CD4-positive, alpha-beta T cell treated with Interleukin-6 at 100 ng/mL for 8 hours (primary cell): Measurements from ENCODE around the gene GEMIN4.
"Not testable (repeated sequence)": the region's sequence is repeated elsewhere in the genome, so short reads cannot be mapped to it uniquely, and the experiment has no call there.

ENCODE experiments used
- DNase-seq: peaks from one replicate; pipeline ENCODE4 v3.0.0-alpha.2; 2020; ENCODE audit warnings: mixed read lengths, low spot score

GEMIN4 gene

GRCh38 chr17:752002-752619, at the start of gene GEMIN4:
TSS of gene GEMIN4 (minus strand) at chr17:752264. CDS start at chr17:752142, 122 bp downstream.
- DNase-seq: peak; percentile 93

- no peak for DNase-seq
Observed at GRCh38 chr17:801660-802059, 49.6 kb upstream of the GEMIN4 start.

DNA sequence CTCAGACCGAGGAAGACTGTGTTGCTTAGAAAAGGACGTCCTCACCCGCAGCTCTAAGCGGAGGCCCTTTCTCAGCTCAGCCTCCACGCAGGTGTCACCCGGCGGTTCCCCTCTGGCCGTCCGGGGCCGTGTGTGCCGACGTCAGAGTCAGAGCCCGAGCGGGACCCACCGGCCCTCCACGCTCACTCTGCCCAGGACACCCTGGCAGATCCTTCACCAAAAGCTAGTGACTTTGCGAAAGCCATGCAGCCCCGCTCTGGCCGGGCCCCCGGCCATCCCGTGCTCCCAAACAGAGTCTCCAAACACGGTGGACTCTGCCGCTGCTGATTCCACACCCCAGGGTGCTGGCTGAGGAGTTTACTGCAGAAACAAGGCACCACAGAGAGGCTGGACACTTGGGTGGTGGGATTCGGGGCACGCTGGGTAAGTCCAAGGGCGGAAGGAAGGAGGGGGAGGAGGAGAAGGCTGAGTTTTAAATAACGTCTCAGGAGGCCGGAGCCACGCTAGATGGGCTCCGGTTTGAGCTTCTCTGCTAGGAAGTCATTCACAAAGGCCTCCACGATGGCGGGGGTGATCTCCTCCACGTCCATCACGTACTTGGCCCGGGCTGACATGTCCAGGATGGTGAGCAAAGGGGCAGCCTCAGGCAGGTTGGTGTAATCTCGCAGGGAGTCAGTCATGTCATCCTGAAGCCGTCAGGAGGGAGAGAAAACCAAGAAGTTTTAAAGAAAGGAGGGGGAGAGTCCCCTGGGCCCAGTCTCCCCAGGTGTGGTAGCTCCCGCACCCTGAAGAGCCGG, 48.6 kb upstream of the GEMIN4 start:
- no peak for DNase-seq

DNA sequence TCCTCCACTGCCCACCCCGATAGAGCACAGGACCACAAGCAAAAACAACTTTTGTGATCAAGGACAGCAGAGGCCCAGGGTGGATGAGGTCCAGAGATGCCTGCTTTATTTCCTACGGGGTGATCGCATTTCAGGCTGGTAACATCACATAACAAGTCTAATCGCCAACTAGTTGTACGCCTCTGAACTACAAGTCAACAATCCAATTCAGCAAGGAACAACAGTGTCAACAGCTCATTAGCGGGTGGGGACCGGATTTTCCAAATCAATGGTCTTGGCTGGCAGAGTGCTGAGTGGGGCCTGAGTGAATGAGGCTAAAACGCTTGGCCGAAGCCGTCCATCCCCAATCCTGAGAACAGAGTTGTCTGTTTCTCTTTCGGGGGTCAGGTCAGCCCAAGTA, 47.2 kb upstream of the GEMIN4 start:
- DNase-seq: no peak

DNA sequence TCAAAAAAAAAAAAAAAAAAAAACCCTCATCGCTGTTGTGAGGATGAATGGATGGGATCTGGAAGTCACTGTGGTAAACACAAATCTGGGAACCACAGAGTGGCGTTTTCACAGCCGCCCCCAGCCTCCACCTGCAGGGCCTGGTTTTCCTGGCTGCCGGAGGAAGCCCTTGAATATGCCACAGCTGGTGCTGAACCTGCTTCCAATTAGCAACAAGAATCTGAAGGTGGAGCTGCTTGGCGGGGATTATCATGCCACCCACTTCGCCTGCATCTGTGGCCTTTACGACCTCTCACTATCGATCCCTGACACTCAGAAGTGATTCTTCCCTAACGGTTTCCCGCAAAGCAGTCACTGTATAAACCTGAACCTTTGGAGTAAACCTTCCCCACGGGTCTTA, 46.2 kb upstream of the GEMIN4 start:
- no peak for DNase-seq

DNA sequence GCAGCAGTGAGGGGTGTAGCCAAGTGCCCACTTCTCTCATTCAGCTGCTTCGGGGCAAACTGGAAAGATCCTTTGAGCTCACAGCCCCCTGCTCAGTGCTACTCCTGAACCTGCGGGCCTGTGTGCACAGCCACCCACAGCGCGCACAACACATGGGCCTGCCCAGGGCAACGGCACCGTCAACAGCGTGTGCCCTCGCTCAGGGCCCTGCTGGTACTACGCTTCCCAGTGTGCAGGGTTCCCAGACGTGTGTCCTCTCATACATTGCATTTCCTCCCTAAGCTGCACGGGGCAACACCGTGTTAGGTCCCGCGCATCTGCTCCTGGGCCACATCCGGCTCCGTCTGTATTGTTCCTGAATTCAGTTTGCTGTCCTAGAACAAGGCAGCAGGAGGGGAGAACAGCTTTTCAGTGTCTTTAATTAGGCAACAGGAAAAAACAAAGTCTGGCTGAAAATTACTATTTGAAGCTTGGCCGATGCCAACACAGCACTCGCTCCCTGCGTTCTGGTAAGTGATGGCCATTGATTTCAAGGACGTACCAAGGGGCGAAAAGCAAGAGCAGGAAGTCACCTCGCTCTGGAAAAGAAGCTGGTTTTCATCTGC, 45.3 kb upstream of the GEMIN4 start:
- no peak for DNase-seq

DNA sequence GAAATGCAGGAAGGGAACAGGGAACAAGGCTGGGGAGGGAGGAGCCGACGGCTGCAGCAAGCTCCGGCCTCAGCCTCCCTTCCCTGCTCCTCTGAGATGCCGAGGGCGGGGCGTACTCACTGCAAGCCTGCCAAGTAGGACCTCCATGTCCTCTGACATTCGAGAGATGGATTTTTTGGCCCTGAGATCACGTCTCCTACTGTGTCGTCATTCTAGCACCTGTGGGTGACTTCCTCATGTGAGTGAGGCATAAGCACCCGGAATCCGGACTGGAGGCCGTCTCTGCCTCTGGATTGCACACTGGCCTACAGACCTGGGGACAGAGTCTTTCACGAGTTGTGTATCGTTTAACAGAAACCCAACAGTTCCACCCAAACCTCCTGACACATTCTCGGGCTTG, 44.5 kb upstream of the GEMIN4 start:
- no peak for DNase-seq

DNA sequence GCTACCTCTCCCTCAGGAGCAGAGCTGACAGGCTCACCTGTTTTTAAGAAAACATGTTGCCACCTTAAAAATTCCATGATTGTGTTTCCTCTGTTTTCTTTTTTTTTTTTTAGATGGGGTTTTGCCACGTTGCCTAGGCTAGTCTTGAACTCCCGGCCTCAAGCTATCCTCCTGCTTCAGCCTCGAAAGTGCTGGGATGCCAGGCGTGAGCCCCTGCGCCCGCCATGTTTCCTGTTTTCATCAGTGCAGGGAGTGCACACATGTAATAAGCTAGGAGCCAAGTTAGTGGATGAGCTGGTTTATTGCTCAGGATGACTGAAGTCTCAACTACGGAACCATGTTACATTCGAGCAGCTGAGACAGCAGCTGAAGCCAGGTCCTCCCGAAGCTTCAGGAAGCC, 43.7 kb upstream of the GEMIN4 start:
- DNase-seq: no peak

- DNase-seq: no peak
Observed at GRCh38 chr17:795276-795675, 43.2 kb upstream of the GEMIN4 start.

DNA sequence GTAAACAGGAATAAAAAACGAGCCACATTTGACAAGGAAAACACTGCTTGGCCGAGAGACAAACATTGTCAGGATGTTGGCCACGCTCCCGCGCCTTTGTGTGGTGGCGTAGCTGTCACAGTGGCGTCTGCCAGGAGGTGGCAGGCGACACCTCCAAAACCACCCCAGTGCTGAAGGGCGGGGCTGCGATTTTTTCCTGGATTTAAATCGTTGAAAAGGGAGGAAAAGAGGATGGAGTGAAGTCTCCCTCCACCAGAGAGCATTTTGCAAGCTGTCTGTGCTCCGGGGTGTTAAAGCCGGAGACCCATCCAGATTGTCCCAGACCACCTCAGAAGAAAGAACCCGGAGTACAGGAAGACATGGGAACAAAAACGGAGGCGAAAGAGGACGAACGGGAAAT, 42.8 kb upstream of the GEMIN4 start:
- DNase-seq: peak; percentile 29

- no peak for DNase-seq
Observed at GRCh38 chr17:792277-792676, 40.2 kb upstream of the GEMIN4 start.

GRCh38 chr17:791829-792228, 39.8 kb upstream of the GEMIN4 start:
- no peak for DNase-seq

DNA sequence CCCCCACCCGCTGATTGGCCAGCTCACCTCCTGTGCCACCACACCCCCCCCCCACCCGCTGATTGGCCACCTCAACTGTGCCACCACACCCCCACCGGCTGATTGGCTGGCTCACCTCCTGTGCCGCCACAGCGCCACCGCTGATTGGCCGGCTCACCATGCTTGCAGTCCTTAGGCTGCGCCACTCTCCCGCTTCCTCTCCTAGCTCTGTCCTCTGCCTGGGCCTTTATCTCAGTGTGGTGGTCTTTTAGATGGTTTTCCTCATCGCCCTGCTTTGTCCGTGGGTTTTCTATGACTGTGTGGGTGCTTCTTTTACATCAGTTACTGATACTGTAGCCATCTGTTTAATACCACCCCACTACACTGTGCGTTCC, 38.8 kb upstream of the GEMIN4 start:
- not testable (repeated sequence) for DNase-seq

- not testable (repeated sequence) for DNase-seq
Observed at GRCh38 chr17:789931-790873, 38.1 kb upstream of the GEMIN4 start.

GRCh38 chr17:789160-789840, 37.2 kb upstream of the GEMIN4 start:
- DNase-seq: no peak

GRCh38 chr17:788551-788950, 36.5 kb upstream of the GEMIN4 start:
- DNase-seq: no peak

DNA sequence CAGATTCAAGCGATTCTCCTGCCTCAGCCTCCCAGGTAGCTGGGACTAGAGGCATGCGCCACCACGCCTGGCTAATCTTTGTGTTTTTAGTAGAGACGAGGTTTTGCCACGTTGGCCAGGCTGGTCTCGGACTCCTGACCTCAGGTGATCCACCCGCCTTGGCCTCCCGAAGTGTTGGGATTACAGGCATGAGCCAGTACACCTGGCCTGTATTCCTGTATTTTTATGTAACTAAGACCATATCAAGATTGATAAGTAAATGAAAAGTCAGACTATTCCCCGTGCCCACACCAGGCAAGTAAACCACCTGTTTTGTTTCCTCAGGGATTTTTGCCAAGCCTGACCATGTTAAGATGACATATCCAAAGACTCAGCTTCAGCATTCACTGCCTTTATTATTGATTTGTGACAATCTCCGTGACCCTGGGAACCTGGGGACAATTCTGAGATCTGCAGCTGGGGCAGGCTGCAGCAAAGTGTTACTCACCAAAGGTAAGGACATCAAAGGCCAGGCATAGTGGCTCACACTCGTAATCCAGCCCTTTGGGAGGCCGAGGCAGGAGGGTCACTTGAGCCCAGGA, 35.7 kb upstream of the GEMIN4 start:
- DNase-seq: no peak

DNA sequence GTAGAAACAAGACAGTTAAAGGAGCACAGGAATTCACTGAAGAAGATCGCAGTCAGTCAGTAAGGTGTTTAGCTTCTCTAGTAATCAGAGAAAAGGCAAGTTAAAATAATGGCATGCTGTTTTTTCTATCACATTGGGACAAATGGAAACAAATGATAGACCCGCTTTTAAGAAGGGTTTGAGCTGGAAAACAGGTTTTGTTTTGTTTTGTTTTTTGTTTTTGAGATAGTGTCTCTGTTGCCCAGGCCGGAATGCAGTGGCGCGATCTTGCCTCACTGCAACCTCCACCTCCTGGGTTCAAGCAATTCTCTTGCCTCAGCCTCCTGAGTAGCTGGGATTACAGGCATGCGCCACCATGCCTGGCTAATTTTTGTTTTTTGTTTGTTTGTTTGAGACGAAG, 33.8 kb upstream of the GEMIN4 start:
- not testable (repeated sequence) for DNase-seq

DNA sequence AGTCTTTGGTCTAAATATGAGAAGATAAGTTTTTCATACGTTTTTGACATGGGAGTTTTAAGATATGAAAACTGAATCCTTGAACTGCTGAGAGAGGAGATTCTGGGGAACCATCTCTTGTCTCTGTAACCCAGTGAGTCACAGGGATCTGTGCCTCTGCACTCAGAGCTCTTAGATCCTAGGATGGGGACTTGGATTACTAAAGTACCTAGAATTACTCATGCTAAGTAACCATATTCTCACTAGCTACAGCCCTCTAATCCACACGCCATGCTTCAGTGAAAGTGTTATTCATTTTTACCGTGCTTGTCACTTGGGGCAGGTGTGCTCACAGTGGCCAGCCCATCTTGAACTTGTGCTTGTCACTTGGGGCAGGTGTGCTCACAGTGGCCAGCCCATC, 32.1 kb upstream of the GEMIN4 start:
- no peak for DNase-seq

DNA sequence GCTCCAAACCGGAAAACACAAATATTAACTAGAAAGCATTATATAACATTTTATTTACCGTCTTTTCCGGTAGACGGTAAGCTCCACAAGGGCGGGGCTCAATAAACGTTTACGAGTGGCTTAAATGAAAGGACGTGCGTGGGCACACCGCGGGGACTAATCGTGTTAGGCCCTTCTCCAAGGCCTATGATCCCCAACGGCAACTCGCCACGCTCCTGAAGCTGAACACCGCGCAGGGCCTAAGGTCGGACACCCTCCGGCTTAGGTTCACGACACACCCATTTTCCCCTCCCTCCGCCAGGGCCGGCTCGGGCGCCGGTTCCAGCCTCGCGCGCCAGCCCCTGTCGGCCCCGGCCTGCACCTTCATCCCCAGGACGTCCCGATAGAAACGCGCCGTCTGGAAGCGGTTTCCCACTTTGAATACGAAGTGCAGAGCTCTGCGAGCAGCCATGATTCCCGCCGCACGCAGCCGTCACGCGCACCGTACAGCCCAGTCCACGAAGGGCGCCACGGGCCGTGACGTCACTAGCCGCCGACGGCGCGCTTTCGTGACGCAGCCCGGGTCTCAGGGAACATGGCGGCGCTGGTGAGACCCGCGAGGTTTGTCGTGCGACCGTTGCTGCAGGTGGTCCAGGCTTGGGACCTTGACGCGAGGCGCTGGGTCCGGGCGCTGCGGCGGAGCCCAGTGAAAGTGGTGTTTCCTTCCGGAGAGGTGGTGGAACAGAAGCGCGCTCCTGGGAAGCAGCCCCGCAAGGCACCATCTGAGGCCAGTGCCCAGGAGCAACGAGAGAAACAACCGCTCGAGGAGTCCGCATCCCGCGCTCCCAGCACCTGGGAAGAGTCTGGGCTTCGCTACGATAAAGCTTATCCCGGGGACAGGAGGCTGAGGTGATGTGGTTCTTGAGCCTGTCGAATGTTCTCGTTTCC, 30.0 kb upstream of the GEMIN4 start, which contains the start of the genes GLOD4 and MRM3:
TSS of gene GLOD4 (minus strand) at position 476 of the 927 bp plus-strand sequence. CDS start at position 451, 25 bp downstream.
TSS of gene MRM3 (plus strand) at position 549 of the 927 bp plus-strand sequence. CDS start at position 575, 26 bp downstream.
- DNase-seq: peak; percentile 90
